GM20000 (cell line): Measurements from ENCODE around the gene KLHL29.

Source experiments
- DNase-seq: peaks from one replicate; pipeline ENCODE4 v3.0.0; 2012; ENCODE audit warnings: low spot score
- CTCF ChIP-seq: IDR thresholded peaks from 2 replicates; pipeline ENCODE4 v1.5.1; 2012; ENCODE audit warnings: mild to moderate bottlenecking, control low read depth; ENCODE audit errors: extremely low read depth, missing control alignments

The KLHL29 gene

GRCh38 chr2:23359631-23360567 lies 25.1 kb upstream of the KLHL29 start:
- no peak for DNase-seq

GRCh38 chr2:23360571-23361125 lies 24.3 kb upstream of the KLHL29 start:
- DNase-seq = no peak
- no peak for TF ChIP-seq CTCF

More at GRCh38 chr2:23359631-23360567, 25.1 kb upstream of the KLHL29 start:
- no peak for TF ChIP-seq CTCF

- no peak for TF ChIP-seq CTCF
Observed at GRCh38 chr2:23361152-23361551, 23.8 kb upstream of the KLHL29 start.

GRCh38 chr2:23363268-23363667 lies 21.7 kb upstream of the KLHL29 start:
- TF ChIP-seq CTCF = no peak
- DNase-seq = no peak

More at GRCh38 chr2:23361152-23361551, 23.8 kb upstream of the KLHL29 start:
- no peak for DNase-seq

- no peak for TF ChIP-seq CTCF
- no peak for DNase-seq
Observed at GRCh38 chr2:23363831-23364230, 21.1 kb upstream of the KLHL29 start.

- no peak for TF ChIP-seq CTCF
- DNase-seq = no peak
Observed at GRCh38 chr2:23366720-23367119, 18.3 kb upstream of the KLHL29 start.

- DNase-seq = no peak
- TF ChIP-seq CTCF = no peak
Observed at GRCh38 chr2:23367760-23368159, 17.2 kb upstream of the KLHL29 start.
